GM12891 (cell line): ENCODE data around the gene CTPS1.

Source experiments
- DNase-seq: peaks from one replicate; pipeline ENCODE4 v3.0.0; 2011; ENCODE audit warnings: low spot score; ENCODE audit not compliant: insufficient read length
- FAIRE-seq: peaks from 2 replicates; lab custom pipeline; 2011; peaks lifted over from hg19 to GRCh38; lab: Jason Lieb, UNC
- PAX5 ChIP-seq: IDR thresholded peaks from 2 replicates; pipeline ENCODE4 v1.6.1; 2011; ENCODE audit warnings: low read length, moderate library complexity, mild to moderate bottlenecking; ENCODE audit not compliant: insufficient read depth, severe bottlenecking
- POLR2A ChIP-seq: IDR thresholded peaks from 2 replicates; pipeline ENCODE4 v1.6.1; 2011; ENCODE audit warnings: low read depth, low read length, control low read depth
- POLR2AphosphoS5 ChIP-seq: IDR thresholded peaks from 2 replicates; pipeline ENCODE4 v1.6.1; 2011; ENCODE audit warnings: low read depth, low read length, control low read depth
- POU2F2 ChIP-seq: IDR thresholded peaks from 2 replicates; pipeline ENCODE4 v1.6.1; 2011; ENCODE audit warnings: low read depth, mild to moderate bottlenecking, control low read depth, low read length, moderate library complexity
- SPI1 ChIP-seq: IDR thresholded peaks from 2 replicates; pipeline ENCODE4 v1.6.1; 2011; ENCODE audit warnings: low read depth, low read length, control low read depth
- TAF1 ChIP-seq: IDR thresholded peaks from 2 replicates; pipeline ENCODE4 v1.6.1; 2011; ENCODE audit warnings: low read depth, low read length, control low read depth

The CTPS1 gene

GRCh38 chr1:40965531-40965930 lies 14.0 kb upstream of the CTPS1 start:
- DNase-seq (no peak), FAIRE-seq (no peak)
- TF ChIP-seq POU2F2, result no peak

- FAIRE-seq, result no peak
- DNase-seq, result no peak
- no peak for TF ChIP-seq POLR2AphosphoS5
- TF ChIP-seq POU2F2, result no peak
- no peak for TF ChIP-seq POLR2A
- no peak for TF ChIP-seq PAX5
- TF ChIP-seq SPI1, result no peak
- no peak for TF ChIP-seq TAF1
These were observed 13.1 kb upstream of the CTPS1 start for GRCh38 chr1:40966417-40966816.

- FAIRE-seq (no peak), DNase-seq (no peak)
- TF ChIP-seq POLR2AphosphoS5 (no peak), POU2F2 (no peak), SPI1 (no peak), PAX5 (no peak), TAF1 (no peak), POLR2A (no peak)
These were observed 10.1 kb upstream of the CTPS1 start for GRCh38 chr1:40969445-40969844.

GRCh38 chr1:40971966-40972365 lies 7.5 kb upstream of the CTPS1 start:
- FAIRE-seq (no peak), DNase-seq (no peak)
- TF ChIP-seq POU2F2 (no peak), POLR2AphosphoS5 (no peak), PAX5 (no peak), TAF1 (no peak), POLR2A (no peak), SPI1 (no peak)

- DNase-seq, result no peak
- TF ChIP-seq POLR2A (no peak), SPI1 (no peak), PAX5 (no peak), POU2F2 (no peak), POLR2AphosphoS5 (no peak), TAF1 (no peak)
- FAIRE-seq, result peak; percentile 16
These were observed 5.6 kb upstream of the CTPS1 start for GRCh38 chr1:40973912-40974311.

- FAIRE-seq (no peak), DNase-seq (no peak)
- no peak for TF ChIP-seq PAX5
- TF ChIP-seq TAF1, result no peak
- no peak for TF ChIP-seq POLR2AphosphoS5
- no peak for TF ChIP-seq POLR2A
- TF ChIP-seq POU2F2, result no peak
- TF ChIP-seq SPI1, result no peak
These were observed 4.6 kb upstream of the CTPS1 start for GRCh38 chr1:40974945-40975344.

GRCh38 chr1:40976952-40977690 lies 2.4 kb upstream of the CTPS1 start:
- TF ChIP-seq POU2F2 (no peak), PAX5 (no peak), POLR2AphosphoS5 (no peak), TAF1 (no peak), SPI1 (no peak), POLR2A (no peak)
- no peak for FAIRE-seq
- no peak for DNase-seq

GRCh38 chr1:40977716-40978115 lies 1.8 kb upstream of the CTPS1 start:
- DNase-seq (no peak), FAIRE-seq (no peak)
- TF ChIP-seq SPI1, result no peak
- TF ChIP-seq TAF1, result no peak
- no peak for TF ChIP-seq POLR2AphosphoS5
- no peak for TF ChIP-seq POU2F2
- no peak for TF ChIP-seq POLR2A
- no peak for TF ChIP-seq PAX5

- TF ChIP-seq SPI1 (no peak), PAX5 (no peak), POU2F2 (no peak), POLR2A (no peak), TAF1 (no peak), POLR2AphosphoS5 (no peak)
- FAIRE-seq, result no peak
- no peak for DNase-seq
These were observed 633 bp upstream of the CTPS1 start for GRCh38 chr1:40978886-40979240.

GRCh38 chr1:40980068-40980452 lies 564 bp downstream of the CTPS1 start:
- DNase-seq (no peak), FAIRE-seq (no peak)
- no peak for TF ChIP-seq TAF1
